Inflammatory macrophage treated with lipopolysaccharide for 4 hours (primary cell): ENCODE data around the gene PPM1J.
"Not testable (repeated sequence)": the region's sequence is repeated elsewhere in the genome, so short reads cannot be mapped to it uniquely, and the experiment has no call there.

ENCODE experiments used
- DNase-seq: peaks from one replicate; pipeline ENCODE4 v3.0.0-alpha.2; 2020

PPM1J gene

GRCh38 chr1:112715264-112716053, at the start of gene PPM1J:
PPM1J (minus strand) TSS chr1:112715332; CDS start chr1:112715301, 31 bp downstream.
- DNase-seq: peak; percentile 97

GRCh38 chr1:112762541-112763500, 47.7 kb upstream of the PPM1J start:
- no peak for DNase-seq

- DNase-seq: no peak
These were observed 46.8 kb upstream of the PPM1J start for GRCh38 chr1:112761714-112762480.

GRCh38 chr1:112759228-112759627, 44.1 kb upstream of the PPM1J start:
- DNase-seq: no peak

- no peak for DNase-seq
These were observed 39.0 kb upstream of the PPM1J start for GRCh38 chr1:112754116-112754628.

- no peak for DNase-seq
These were observed 33.3 kb upstream of the PPM1J start for GRCh38 chr1:112748396-112748795.

GRCh38 chr1:112744009-112744578, 29.0 kb upstream of the PPM1J start:
- peak; percentile 34 for DNase-seq

- peak; percentile 26 for DNase-seq
These were observed 28.3 kb upstream of the PPM1J start for GRCh38 chr1:112743174-112744008.

- DNase-seq: no peak
These were observed 22.4 kb upstream of the PPM1J start for GRCh38 chr1:112737573-112737972.

GRCh38 chr1:112735752-112736151, 20.6 kb upstream of the PPM1J start:
- DNase-seq: peak; percentile 89

- no peak for DNase-seq
These were observed 16.3 kb upstream of the PPM1J start for GRCh38 chr1:112731451-112731850.

GRCh38 chr1:112729909-112730308, 14.8 kb upstream of the PPM1J start:
- no peak for DNase-seq

GRCh38 chr1:112729011-112729410, 13.9 kb upstream of the PPM1J start:
- DNase-seq: not testable (repeated sequence)

- not testable (repeated sequence) for DNase-seq
These were observed 13.3 kb upstream of the PPM1J start for GRCh38 chr1:112728306-112728971.

- no peak for DNase-seq
These were observed 12.6 kb upstream of the PPM1J start for GRCh38 chr1:112727716-112728115.

- not testable (repeated sequence) for DNase-seq
These were observed 9.1 kb upstream of the PPM1J start for GRCh38 chr1:112724240-112724639.

GRCh38 chr1:112723511-112723839, 8.3 kb upstream of the PPM1J start:
- DNase-seq: no peak

GRCh38 chr1:112722601-112723510, 7.7 kb upstream of the PPM1J start:
- DNase-seq: peak; percentile 70

- DNase-seq: no peak
These were observed 6.9 kb upstream of the PPM1J start for GRCh38 chr1:112721966-112722524.
